ENCODE measurements around the gene WDR74.
"Not testable (repeated sequence)": the region's sequence is repeated elsewhere in the genome, so short reads cannot be mapped to it uniquely, and the experiment has no call there.

The WDR74 gene

GRCh38 chr11:62839050-62839945 lies at the start of gene WDR74:
TSS of gene WDR74 (minus strand) at chr11:62839590. CDS start at chr11:62839570, 20 bp downstream.
- DNase-seq (ENCODE audit: low spot score), result peak; percentile 89

GRCh38 chr11:62889126-62889483 lies 49.7 kb upstream of the WDR74 start:
- no peak for DNase-seq (ENCODE audit: low spot score)

GRCh38 chr11:62888406-62888805 lies 49.0 kb upstream of the WDR74 start:
- no peak for DNase-seq (ENCODE audit: low spot score)

GRCh38 chr11:62885137-62885750 lies 45.9 kb upstream of the WDR74 start:
- DNase-seq (ENCODE audit: low spot score), result no peak

GRCh38 chr11:62883673-62884072 lies 44.3 kb upstream of the WDR74 start:
- DNase-seq (ENCODE audit: low spot score), result no peak

- DNase-seq (ENCODE audit: low spot score), result no peak
Observed at GRCh38 chr11:62882788-62883501, 43.6 kb upstream of the WDR74 start.

GRCh38 chr11:62882431-62882749 lies 43.0 kb upstream of the WDR74 start:
- DNase-seq (ENCODE audit: low spot score), result no peak

- DNase-seq (ENCODE audit: low spot score), result peak; percentile 83
Observed at GRCh38 chr11:62881579-62882430, 42.4 kb upstream of the WDR74 start.

GRCh38 chr11:62880803-62881578 lies 41.6 kb upstream of the WDR74 start, which contains the start of gene SLC3A2:
TSS of gene SLC3A2 (plus strand) at chr11:62880896. CDS start at chr11:62881024, 128 bp downstream.
- peak; percentile 88 for DNase-seq (ENCODE audit: low spot score)

- DNase-seq (ENCODE audit: low spot score), result peak; percentile 64
Observed at GRCh38 chr11:62880231-62880802, 40.9 kb upstream of the WDR74 start.

- no peak for DNase-seq (ENCODE audit: low spot score)
Observed at GRCh38 chr11:62879235-62879978, 40.0 kb upstream of the WDR74 start.

- no peak for DNase-seq (ENCODE audit: low spot score)
Observed at GRCh38 chr11:62876712-62877111, 37.3 kb upstream of the WDR74 start.

GRCh38 chr11:62875698-62876478 lies 36.5 kb upstream of the WDR74 start:
- no peak for DNase-seq (ENCODE audit: low spot score)

- DNase-seq (ENCODE audit: low spot score), result no peak
Observed at GRCh38 chr11:62874851-62875250, 35.5 kb upstream of the WDR74 start.

- DNase-seq (ENCODE audit: low spot score), result no peak
Observed at GRCh38 chr11:62865635-62866034, 26.2 kb upstream of the WDR74 start.

GRCh38 chr11:62863687-62864335 lies 24.4 kb upstream of the WDR74 start:
- DNase-seq (ENCODE audit: low spot score), result no peak

- not testable (repeated sequence) for DNase-seq (ENCODE audit: low spot score)
Observed at GRCh38 chr11:62861564-62862192, 22.3 kb upstream of the WDR74 start.
